HG03095 (cell line): ENCODE measurements around the gene C1QTNF4.

Source experiments
- ATAC-seq: cut with Tn5 transposase; IDR thresholded peaks from one replicate; pipeline ENCODE4 v1.9.1; 2021; ENCODE audit warnings: moderate library complexity; ENCODE audit not compliant: unreplicated experiment

C1QTNF4 gene

GRCh38 chr11:47593492-47593933 is 698 bp downstream of the C1QTNF4 start:
- no peak for ATAC-seq

GRCh38 chr11:47592970-47593369 is 1.2 kb downstream of the C1QTNF4 start:
- ATAC-seq, result no peak

GRCh38 chr11:47592251-47592650 is 2.0 kb downstream of the C1QTNF4 start:
- ATAC-seq, result no peak

GRCh38 chr11:47591764-47592163 is 2.4 kb downstream of the C1QTNF4 start:
- ATAC-seq, result no peak

- ATAC-seq, result no peak
These were observed 4.0 kb downstream of the C1QTNF4 start for GRCh38 chr11:47589977-47590861.

GRCh38 chr11:47589584-47589976 is 4.6 kb downstream of the C1QTNF4 start:
- ATAC-seq, result no peak

- no peak for ATAC-seq
These were observed 5.1 kb downstream of the C1QTNF4 start for GRCh38 chr11:47589118-47589517.

GRCh38 chr11:47587723-47588326 is 6.4 kb downstream of the C1QTNF4 start:
- no peak for ATAC-seq

- ATAC-seq, result no peak
These were observed 7.0 kb downstream of the C1QTNF4 start for GRCh38 chr11:47587039-47587716.

- ATAC-seq, result no peak
These were observed 7.9 kb downstream of the C1QTNF4 start, which contains the start of gene FAM180B for GRCh38 chr11:47586098-47586855. TSS of gene FAM180B (plus strand) at chr11:47586678. CDS start at chr11:47586769, 91 bp downstream.

- no peak for ATAC-seq
These were observed 10.4 kb downstream of the C1QTNF4 start for GRCh38 chr11:47583844-47584243.

- ATAC-seq, result peak; percentile 90
These were observed 15.4 kb downstream of the C1QTNF4 start, which contains the start of the genes KBTBD4 and NDUFS3 for GRCh38 chr11:47578524-47579494. TSS of gene KBTBD4 (minus strand) at chr11:47578970. CDS start at chr11:47578951, 19 bp downstream. TSS of gene NDUFS3 (plus strand) at chr11:47579074. CDS start at chr11:47579092, 18 bp downstream.

GRCh38 chr11:47577460-47578041 is 16.7 kb downstream of the C1QTNF4 start:
- ATAC-seq, result no peak

- ATAC-seq, result no peak
These were observed 20.9 kb downstream of the C1QTNF4 start for GRCh38 chr11:47573321-47573720.

- ATAC-seq, result no peak
These were observed 21.4 kb downstream of the C1QTNF4 start for GRCh38 chr11:47572715-47573255.

GRCh38 chr11:47571895-47572294 is 22.3 kb downstream of the C1QTNF4 start:
- no peak for ATAC-seq

- no peak for ATAC-seq
These were observed 22.9 kb downstream of the C1QTNF4 start for GRCh38 chr11:47571357-47571729.

- ATAC-seq, result no peak
These were observed 23.4 kb downstream of the C1QTNF4 start for GRCh38 chr11:47570651-47571356.
